Ovary (tissue), 3 donors: ENCODE measurements around the gene NDOR1.

Experiments used
- CTCF ChIP-seq, 3 donors: fragments of 450-650 bp in 2 of 3; fragments of 200-600 bp in 1 of 3; IDR thresholded peaks; one replicate each; pipeline versions ENCODE4 v1.5.1 to v1.8.0; 2016 to 2022; ENCODE audit warnings: antibody characterized with exemption in 3 of 3, mild to moderate bottlenecking in 1 of 3
- EP300 ChIP-seq: sonication (generic); formaldehyde crosslinking; IDR thresholded peaks from one replicate; pipeline ENCODE4 v1.6.1; 2017; ENCODE audit warnings: antibody characterized with exemption
- donor health status: DM: no; HTN: no; CAD: no.

DNA sequence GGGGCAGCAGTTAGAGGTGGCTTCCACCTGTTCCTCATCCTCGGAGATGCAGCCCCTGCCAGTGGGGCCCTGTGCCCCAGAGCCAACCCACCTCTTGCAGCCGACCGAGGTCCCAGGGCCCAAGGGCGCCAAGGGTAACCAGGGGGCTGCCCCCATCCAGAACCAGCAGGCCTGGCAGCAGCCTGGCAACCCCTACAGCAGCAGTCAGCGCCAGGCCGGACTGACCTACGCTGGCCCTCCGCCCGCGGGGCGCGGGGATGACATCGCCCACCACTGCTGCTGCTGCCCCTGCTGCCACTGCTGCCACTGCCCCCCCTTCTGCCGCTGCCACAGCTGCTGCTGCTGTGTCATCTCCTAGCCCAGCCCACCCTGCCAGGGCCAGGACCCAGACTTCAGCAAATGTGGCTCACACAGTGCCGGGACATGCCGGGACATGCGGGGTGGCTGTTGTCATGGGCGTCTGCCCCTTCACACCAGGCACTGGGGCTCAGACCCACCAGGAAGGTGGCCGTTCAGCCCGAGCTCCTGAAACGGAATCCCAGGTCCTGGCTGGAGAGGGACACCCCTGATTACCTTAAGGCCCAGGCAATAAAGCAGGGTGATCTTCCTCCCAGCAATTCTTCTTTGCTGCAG lies 20.3 kb downstream of the NDOR1 start:
- TF ChIP-seq CTCF (IDR thresholded peaks at IDR 0.05), result no peak
- TF ChIP-seq EP300, result no peak
